SU-DHL-6 (cell line): Measurements from ENCODE around the gene CDSN.

Experiments
- H2AFZ ChIP-seq: fragments of 200-600 bp; sonication (generic); 2 replicates; pipeline ENCODE4 v1.6.1; 2014; ENCODE audit warnings: low read depth, mild to moderate bottlenecking, moderate library complexity, mixed read lengths, antibody characterized with exemption, low read length; ENCODE audit not compliant: severe bottlenecking
- H3F3A ChIP-seq: fragments of 200-600 bp; shearing (Covaris generic); 2 replicates; pipeline ENCODE4 v1.6.0; 2016; ENCODE audit warnings: antibody characterized with exemption, mild to moderate bottlenecking; ENCODE audit not compliant: insufficient read depth
- H3K27ac ChIP-seq: fragments of 200-600 bp; sonication (generic); 2 replicates; pipeline ENCODE4 v1.5.1; 2016; ENCODE audit warnings: low read depth, mild to moderate bottlenecking, low read length, moderate library complexity, mixed read lengths
- H3K27me3 ChIP-seq: fragments of 200-600 bp; sonication (generic), shearing (Covaris generic); 2 replicates; pipeline ENCODE4 v1.6.0; 2014; ENCODE audit warnings: mild to moderate bottlenecking, low read length
- H3K36me3 ChIP-seq: fragments of 200-600 bp; sonication (generic); 2 replicates; pipeline ENCODE4 v1.6.1; 2014; ENCODE audit warnings: mild to moderate bottlenecking, low read length, mixed read lengths
- H3K4me2 ChIP-seq: fragments of 300-600, 200-600 bp; shearing (Covaris generic), sonication (generic); 2 replicates; pipeline ENCODE4 v1.6.0; 2014; ENCODE audit warnings: low read length, low read depth, mild to moderate bottlenecking; ENCODE audit not compliant: poor library complexity, severe bottlenecking
- H3K4me3 ChIP-seq: fragments of 200-600 bp; sonication (generic); 2 replicates; pipeline ENCODE4 v1.5.1; 2014; ENCODE audit warnings: antibody characterized with exemption, low read length, mild to moderate bottlenecking, mixed read lengths; ENCODE audit not compliant: insufficient read depth, poor library complexity, severe bottlenecking
- H3K79me2 ChIP-seq: fragments of 200-600 bp; sonication (generic); 2 replicates; pipeline ENCODE4 v1.6.1; 2014; ENCODE audit warnings: mild to moderate bottlenecking, low read length, moderate library complexity; ENCODE audit not compliant: insufficient read depth
- H3K9ac ChIP-seq: fragments of 200-600 bp; sonication (generic); 2 replicates; pipeline ENCODE4 v1.7.0; 2014; ENCODE audit warnings: mild to moderate bottlenecking, low read length
- H3K9me2 ChIP-seq: fragments of 200-600 bp; sonication (generic); replicated peaks from 2 replicates; pipeline ENCODE4 v1.6.1; 2014; ENCODE audit warnings: low read length; ENCODE audit not compliant: insufficient read depth
- H3K9me3 ChIP-seq: fragments of 200-600 bp; sonication (generic); 2 replicates; pipeline ENCODE4 v1.6.1; 2014; ENCODE audit warnings: low read length, mixed read lengths; ENCODE audit not compliant: insufficient read depth
- H4K20me1 ChIP-seq: fragments of 200-600 bp; sonication (generic); 2 replicates; pipeline ENCODE4 v1.6.1; 2014; ENCODE audit warnings: low read depth, mild to moderate bottlenecking, antibody characterized with exemption, low read length, moderate library complexity, mixed read lengths
- EZH2phosphoT487 ChIP-seq: fragments of 200-600 bp; sonication (generic), shearing (Covaris generic); conservative IDR thresholded peaks from 2 replicates; pipeline ENCODE4 v1.6.1; 2018; ENCODE audit warnings: mild to moderate bottlenecking, antibody characterized with exemption, low read length, moderate library complexity, mixed read lengths
- TF ChIP-seq, protein P1 (sequence below): fragments of 200-600 bp; sonication (generic); IDR thresholded peaks from one replicate; pipeline ENCODE4 v1.5.1; 2017; ENCODE audit warnings: antibody characterized with exemption, mild to moderate bottlenecking, low read length, moderate library complexity; ENCODE audit not compliant: insufficient read depth, poor library complexity, severe bottlenecking

The CDSN gene

DNA sequence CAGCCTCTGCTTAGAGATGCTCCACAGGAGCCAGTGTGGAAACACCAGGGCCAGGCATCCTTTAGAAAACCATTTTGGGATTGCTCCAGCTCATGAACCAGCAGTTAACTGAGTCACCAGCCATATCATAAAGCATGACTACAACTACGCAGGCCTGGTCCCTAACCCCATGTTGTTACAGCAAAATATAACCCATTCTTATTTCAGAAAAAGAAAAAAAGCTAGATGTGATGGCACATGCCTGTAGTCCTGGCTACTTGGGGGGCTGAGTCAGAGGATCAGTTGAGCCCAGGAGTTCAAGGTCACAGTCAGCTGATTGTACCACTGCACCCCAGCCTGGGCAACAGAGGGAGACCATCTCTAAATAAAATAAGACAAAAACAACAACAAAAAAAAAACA, 44.7 kb downstream of the CDSN start:
- H3F3A ChIP-seq, result no peaks in the 10 kb centered on the region
- H2AFZ ChIP-seq, result no peak overlapping the region
- no peak overlapping the region for H3K4me2 ChIP-seq
- H3K4me3 ChIP-seq, result no peak overlapping the region
- no peak overlapping the region for H3K27ac ChIP-seq
- H3K27me3 ChIP-seq, result no peaks in the 10 kb centered on the region
- no peaks in the 10 kb centered on the region for H3K36me3 ChIP-seq
- no peaks in the 10 kb centered on the region for H3K9me2 ChIP-seq
- TF ChIP-seq EZH2phosphoT487, result no peak
- TF ChIP-seq, protein P1, sequence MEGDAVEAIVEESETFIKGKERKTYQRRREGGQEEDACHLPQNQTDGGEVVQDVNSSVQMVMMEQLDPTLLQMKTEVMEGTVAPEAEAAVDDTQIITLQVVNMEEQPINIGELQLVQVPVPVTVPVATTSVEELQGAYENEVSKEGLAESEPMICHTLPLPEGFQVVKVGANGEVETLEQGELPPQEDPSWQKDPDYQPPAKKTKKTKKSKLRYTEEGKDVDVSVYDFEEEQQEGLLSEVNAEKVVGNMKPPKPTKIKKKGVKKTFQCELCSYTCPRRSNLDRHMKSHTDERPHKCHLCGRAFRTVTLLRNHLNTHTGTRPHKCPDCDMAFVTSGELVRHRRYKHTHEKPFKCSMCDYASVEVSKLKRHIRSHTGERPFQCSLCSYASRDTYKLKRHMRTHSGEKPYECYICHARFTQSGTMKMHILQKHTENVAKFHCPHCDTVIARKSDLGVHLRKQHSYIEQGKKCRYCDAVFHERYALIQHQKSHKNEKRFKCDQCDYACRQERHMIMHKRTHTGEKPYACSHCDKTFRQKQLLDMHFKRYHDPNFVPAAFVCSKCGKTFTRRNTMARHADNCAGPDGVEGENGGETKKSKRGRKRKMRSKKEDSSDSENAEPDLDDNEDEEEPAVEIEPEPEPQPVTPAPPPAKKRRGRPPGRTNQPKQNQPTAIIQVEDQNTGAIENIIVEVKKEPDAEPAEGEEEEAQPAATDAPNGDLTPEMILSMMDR, result no peak
- H3K79me2 ChIP-seq, result no peaks in the 10 kb centered on the region
- no peak overlapping the region for H3K9ac ChIP-seq
- no peaks in the 10 kb centered on the region for H4K20me1 ChIP-seq
- no peaks in the 10 kb centered on the region for H3K9me3 ChIP-seq

DNA sequence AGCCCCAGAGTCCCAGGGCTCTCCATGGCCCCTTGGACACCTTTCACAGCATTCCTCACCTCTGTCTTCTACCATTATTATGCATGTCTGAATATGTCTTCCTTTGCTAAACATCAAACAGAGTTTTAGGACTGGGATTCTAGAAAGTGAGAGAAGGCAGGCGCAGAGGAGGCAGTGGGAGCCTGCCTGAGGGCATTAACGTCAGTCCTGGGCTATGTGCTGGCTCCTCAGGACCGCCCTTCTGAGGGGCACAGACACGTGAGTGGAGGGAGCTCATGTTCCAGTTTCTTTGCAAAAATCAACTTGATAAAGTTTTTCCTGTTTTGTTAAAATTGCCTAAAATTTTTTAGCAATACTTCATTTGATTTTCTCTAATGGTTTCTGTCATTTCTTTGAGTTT, 45.8 kb downstream of the CDSN start:
- Histone ChIP-seq H3K4me3 (no peak overlapping the region), H3K27me3 (no peaks in the 10 kb centered on the region), H2AFZ (no peak overlapping the region), H3K79me2 (no peaks in the 10 kb centered on the region), H3K36me3 (no peaks in the 10 kb centered on the region), H3K9ac (no peak overlapping the region), H3K9me2 (no peaks in the 10 kb centered on the region), H3F3A (no peaks in the 10 kb centered on the region), H4K20me1 (no peaks in the 10 kb centered on the region), H3K4me2 (no peak overlapping the region), H3K9me3 (no peaks in the 10 kb centered on the region), H3K27ac (no peak overlapping the region)
- TF ChIP-seq EZH2phosphoT487, result no peak
- TF ChIP-seq, protein P1, result no peak

DNA sequence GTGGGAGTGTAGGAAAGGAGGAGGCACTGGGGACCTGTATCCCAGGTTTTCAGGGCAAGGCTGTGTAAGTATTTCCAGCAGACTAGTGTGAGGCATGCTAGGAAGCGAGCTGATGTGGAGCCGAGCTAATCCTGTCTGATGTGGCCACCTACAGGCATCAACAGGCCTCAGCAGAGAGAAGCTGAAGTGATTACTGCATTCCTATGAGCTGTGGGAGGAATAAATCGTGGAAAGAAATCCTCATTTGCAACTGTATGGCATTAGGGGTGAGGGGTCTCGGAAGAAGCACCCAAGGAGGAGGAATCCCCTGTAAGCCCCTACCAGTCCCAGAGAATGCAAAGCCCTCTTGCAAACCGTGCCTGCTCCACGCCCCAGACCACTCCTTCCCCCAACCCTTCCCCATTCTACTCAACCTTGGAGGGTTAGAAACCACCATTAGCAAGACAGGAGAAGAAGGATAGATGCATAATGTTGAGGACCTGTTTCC, 49.5 kb downstream of the CDSN start:
- H3K4me2 ChIP-seq, result no peak overlapping the region
- H3K4me3 ChIP-seq, result no peak overlapping the region
- no peak overlapping the region for H3K9ac ChIP-seq
- H3K27me3 ChIP-seq, result no peaks in the 10 kb centered on the region
- H3K36me3 ChIP-seq, result no peaks in the 10 kb centered on the region
- H2AFZ ChIP-seq, result no peak overlapping the region
- no peaks in the 10 kb centered on the region for H4K20me1 ChIP-seq
- H3K9me3 ChIP-seq, result no peaks in the 10 kb centered on the region
- no peaks in the 10 kb centered on the region for H3K9me2 ChIP-seq
- H3K79me2 ChIP-seq, result no peaks in the 10 kb centered on the region
- no peaks in the 10 kb centered on the region for H3F3A ChIP-seq
- H3K27ac ChIP-seq, result no peak overlapping the region
- TF ChIP-seq, protein P1, result no peak
- TF ChIP-seq EZH2phosphoT487, result no peak
